Suppressor macrophage treated with lipopolysaccharide for 4 hours (primary cell): ENCODE data around the gene MAST3.

ENCODE experiments used
- DNase-seq: peaks from one replicate; pipeline ENCODE4 v3.0.0-alpha.2; 2020

The MAST3 gene

DNA sequence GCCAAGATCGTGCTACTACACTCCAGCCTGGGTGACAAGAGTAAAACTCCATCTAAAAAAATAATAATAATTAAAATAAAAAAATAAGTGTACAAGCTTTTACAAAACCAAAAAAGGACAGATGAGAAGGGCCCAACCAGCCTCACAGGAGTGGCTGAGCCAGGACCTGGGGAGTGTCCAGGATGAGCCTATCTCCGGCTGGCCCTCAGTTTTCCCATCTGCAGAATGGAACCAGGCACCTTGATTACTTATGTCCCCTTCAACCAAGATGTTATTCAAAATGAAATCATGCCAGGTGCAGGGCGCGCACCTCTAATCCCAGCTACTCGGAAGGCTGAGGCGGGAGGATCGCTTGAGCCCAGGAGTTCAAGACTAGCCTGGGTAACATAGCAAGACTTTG, 66.5 kb downstream of the MAST3 start:
- no peak for DNase-seq

- no peak for DNase-seq
These were observed 68.4 kb downstream of the MAST3 start for GRCh38 chr19:18165794-18166544.

GRCh38 chr19:18167011-18167410, 69.4 kb downstream of the MAST3 start:
- no peak for DNase-seq

GRCh38 chr19:18167975-18168645, 70.5 kb downstream of the MAST3 start:
- DNase-seq, result peak; percentile 69

DNA sequence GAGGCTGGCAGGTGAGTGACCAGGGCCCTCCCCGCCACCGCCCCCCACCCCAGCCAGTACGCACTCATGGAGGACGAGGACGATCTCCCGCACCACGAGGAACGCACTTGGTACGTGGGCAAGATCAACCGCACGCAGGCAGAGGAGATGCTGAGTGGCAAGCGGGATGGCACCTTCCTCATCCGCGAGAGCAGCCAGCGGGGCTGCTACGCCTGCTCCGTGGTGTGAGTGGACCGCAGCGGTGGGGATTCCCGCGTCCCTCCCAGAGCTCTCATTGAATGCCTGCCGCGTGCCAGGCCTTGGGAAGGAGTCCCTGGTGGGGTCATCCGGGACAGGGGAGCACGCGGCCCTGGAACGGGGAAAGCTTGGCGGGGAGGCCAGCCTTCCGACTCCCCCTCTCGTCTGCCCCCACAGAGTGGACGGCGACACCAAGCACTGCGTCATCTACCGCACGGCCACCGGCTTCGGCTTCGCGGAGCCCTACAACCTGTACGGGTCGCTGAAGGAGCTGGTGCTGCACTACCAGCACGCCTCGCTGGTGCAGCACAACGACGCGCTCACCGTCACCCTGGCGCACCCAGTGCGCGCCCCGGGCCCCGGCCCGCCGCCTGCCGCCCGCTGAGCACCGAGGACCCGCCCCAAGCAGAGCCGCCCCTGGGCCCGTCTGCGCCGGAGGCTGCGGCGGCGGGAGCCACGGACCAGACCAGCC, 71.2 kb downstream of the MAST3 start:
- no peak for DNase-seq

DNA sequence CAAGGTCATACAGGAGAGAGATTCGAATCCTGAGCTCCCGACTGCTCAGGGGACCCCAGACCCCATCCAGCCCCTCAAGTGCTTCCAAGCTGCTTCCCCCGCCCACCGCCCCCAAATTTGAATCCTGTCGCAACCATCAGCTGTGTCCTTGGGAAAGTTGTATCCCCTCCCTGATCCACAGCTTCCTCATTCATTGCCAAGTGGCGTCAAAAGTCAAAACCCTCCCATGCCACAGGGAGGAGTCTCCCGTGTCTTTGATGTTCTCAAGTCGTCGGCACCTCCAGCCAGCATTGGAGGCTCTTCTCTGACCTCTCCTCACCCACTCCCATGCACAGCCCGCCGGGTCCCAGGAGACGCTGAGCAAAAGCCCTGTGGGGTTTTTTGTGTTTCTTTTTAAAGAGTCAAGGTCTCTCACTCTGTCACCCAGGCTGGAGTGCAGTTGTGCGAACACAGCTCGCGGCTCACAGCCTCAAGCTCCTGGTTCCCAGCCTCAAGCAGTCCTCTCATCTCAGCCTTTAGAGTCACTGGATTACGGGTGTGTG, 73.2 kb downstream of the MAST3 start:
- DNase-seq, result peak; percentile 93

- DNase-seq, result peak; percentile 50
These were observed 74.2 kb downstream of the MAST3 start for GRCh38 chr19:18171605-18172327.

DNA sequence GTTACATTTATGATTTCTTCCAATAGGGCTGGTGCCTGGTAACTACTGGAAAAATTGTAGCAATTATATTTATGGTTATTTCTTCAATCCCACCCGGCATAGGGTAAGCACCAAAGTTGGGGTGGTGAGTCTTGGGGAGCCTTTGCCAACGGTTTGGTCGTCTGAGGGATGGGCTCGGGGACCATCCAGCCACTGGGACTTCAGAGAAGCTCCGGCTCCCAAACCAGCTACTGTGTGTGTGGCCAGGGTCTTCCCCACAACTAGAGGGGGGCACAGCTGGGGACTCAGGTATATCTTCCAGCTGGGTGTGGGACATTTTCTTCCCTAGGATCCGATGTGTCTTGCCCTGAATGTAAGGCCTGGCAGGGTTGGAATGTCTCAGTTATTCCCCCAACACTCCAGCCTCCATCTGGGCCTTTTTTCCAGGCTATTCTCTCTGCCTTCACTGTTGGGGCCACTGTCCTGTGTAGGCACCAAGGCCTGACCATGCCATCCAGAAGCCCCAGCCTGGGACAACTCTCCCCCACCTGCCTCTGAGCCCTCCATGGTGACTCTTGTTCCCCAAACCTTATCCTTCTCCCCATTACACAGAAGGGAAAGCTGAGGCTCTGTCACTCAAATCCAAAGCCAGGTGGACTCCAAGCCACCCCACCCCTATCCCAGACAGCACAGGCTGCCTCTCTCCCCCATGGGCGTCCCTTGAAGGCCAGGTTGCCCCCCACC, 74.9 kb downstream of the MAST3 start:
- no peak for DNase-seq

DNA sequence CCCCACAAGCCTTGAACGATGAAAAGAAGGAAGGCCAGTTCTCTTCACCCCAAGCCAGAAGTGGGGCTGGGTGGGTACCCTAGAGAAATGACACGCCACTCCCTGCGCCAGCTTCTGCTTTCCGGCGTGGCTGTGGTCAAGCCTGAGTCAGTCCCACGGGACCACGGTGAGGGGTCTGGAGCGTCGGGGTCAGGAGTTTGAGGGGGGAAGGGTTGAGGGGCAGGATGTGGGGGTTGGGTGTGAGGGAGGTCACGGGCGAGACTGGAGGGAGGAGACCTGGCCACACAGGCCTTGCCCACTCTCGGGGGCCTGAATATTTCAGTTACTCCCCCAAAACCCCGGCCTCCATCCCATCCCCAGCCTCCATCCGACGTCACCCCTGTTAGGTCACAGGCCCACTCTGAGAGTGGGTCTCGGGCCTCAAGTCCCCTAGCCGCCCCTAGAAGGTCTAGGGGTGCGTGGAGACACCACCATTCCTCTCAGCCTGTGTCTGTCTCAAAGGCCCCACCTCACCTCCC, 75.5 kb downstream of the MAST3 start:
- DNase-seq, result peak; percentile 96

- peak; percentile 94 for DNase-seq
These were observed 76.2 kb downstream of the MAST3 start, which contains the start of gene IFI30 for GRCh38 chr19:18173572-18174288. TSS of gene IFI30 (plus strand) at chr19:18173813. CDS start at chr19:18173842, 29 bp downstream.

- no peak for DNase-seq
These were observed 77.4 kb downstream of the MAST3 start for GRCh38 chr19:18174983-18175382.

DNA sequence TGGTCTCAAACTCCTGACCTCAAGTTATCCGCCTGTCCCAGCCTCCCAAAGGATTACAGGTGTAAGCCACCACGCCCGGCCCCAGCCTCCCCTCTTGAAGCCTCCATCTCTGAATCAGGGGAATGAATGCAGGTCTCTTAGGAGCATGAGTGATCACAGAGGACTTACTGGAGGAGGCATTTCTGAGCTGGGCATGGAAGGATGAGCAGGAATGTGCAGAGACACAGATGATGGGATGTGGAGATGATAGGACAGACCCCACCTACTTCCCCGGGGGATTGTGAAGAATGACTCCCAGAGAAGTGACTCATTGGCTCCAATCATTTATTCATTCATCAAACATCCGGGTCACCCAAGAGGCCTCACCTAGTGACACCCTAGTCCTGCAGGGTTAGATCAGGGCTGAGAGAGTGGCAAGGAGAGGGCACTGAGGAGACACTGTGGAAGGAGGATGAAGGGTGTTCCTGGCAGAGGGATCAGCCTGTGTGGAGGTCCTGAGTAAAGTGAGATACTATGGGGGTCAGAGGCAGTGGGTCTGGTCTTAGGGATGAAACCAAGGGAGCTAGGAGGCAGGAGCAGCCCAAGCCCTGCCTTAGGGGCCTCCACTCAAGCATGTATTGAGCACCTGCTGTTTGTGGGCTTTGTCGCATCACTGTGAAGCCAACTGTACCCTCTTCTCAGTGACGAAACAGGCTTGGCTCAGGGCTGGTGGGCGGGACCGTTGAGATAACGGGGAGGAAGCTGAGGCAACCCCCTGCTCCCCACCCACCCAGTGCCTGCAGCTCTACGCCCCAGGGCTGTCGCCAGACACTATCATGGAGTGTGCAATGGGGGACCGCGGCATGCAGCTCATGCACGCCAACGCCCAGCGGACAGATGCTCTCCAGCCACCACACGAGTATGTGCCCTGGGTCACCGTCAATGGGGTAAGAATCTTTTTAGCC, 79.1 kb downstream of the MAST3 start:
- no peak for DNase-seq

DNA sequence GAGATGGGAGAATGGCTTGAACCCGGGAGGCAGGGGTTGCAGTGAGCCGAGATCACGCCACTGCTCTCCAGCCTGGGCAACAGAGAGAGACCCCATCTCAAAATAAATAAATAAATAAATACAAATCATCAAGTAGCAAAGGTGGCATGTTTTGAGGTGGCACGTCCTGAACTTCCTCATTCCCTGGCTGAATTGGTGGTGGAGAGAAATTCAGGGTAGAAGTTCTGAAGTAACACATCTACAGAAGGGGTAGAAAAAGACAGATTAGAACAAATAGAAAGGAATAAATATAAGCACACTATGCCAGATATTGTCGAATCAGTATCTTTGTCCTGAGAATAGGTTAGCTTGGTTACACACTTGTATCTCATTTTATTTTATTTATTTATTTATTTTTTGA, 82.4 kb downstream of the MAST3 start:
- no peak for DNase-seq

- no peak for DNase-seq
These were observed 86.0 kb downstream of the MAST3 start for GRCh38 chr19:18183529-18183928.

- DNase-seq, result no peak
These were observed 88.0 kb downstream of the MAST3 start for GRCh38 chr19:18185538-18185937.

DNA sequence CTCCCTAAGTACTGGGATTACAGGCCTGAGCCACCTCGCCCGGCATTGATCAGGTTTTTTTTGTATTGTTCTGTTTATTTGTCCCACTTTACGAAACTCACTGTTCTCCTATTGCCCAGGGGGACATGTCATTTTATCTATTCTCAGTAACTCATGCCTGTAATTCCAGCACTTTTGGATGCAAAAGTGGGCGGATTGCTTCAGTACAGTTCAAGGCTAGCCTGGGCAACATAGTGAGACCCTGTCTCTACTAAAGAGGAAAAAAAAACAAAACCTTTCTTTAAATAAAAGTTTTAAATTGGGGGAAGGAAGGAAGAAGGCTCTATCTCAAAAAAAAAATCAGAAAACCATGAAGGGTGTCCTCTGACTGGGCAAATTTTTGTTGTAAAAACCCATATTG, 92.7 kb downstream of the MAST3 start:
- DNase-seq, result no peak

DNA sequence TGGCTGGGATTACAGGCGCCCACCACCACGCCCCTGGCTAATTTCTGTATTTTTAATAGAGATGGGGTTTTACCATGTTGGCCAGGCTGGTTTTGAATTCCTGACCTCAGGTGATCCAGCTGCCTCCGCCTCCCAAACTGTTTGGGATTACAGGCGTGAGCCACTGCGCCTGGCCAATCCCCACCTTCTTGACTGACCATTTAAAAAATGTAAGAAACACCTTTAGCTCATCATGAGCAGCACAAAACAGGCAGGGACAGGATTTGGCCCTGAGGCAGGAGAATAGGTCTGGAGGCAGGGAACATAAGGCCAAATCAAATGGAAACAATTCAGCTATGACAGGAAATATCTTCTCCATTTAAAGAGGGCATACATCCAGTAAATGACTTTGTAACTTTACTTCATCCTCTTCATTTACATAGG, 94.1 kb downstream of the MAST3 start:
- no peak for DNase-seq

- peak; percentile 100 for DNase-seq
These were observed 95.3 kb downstream of the MAST3 start, which contains the start of gene MPV17L2 for GRCh38 chr19:18192673-18193387. TSS of gene MPV17L2 (plus strand) at chr19:18193218. CDS start at chr19:18193282, 64 bp downstream.
